WTC11 (cell line): ENCODE measurements around the gene APOL1. TPM values are rescaled to one million over a fixed set of nuclear protein-coding genes. Genes with fewer than 3 reads are reported as not detected.

Experiments used
- ATAC-seq: fragments of 200-7000 bp; cut with Tn5 transposase; 2 replicates; pipeline ENCODE4 v1.10.0; 2021; ENCODE audit warnings: mild to moderate bottlenecking, moderate library complexity
- CTCF ChIA-PET: fragments of 300-600 bp; sonication (Branson Sonifier 250); formaldehyde crosslinking; loops from one replicate; lab custom pipeline; 2021; ENCODE audit warnings: antibody characterized with exemption; lab: Charles Lee
- POLR2A ChIA-PET: fragments of 350-600 bp; sonication (Branson Sonifier 250); formaldehyde crosslinking; loops from one replicate; lab custom pipeline; 2021; ENCODE audit warnings: antibody characterized with exemption; lab: Charles Lee
- DNase-seq: peaks from one replicate; pipeline ENCODE4 v3.0.0; 2021; ENCODE audit warnings: low spot score
- H3K27ac Mint-ChIP-seq: 2 replicates; pipeline ENCODE4 v1.8.0; 2021; ENCODE audit warnings: mixed read lengths
- H3K27me3 Mint-ChIP-seq: 2 replicates; pipeline ENCODE4 v1.8.0; 2021; ENCODE audit warnings: low read depth, mild to moderate bottlenecking, moderate library complexity, mixed read lengths
- H3K36me3 Mint-ChIP-seq: 2 replicates; pipeline ENCODE4 v1.8.0; 2021; ENCODE audit warnings: mixed read lengths
- H3K4me1 Mint-ChIP-seq: 2 replicates; pipeline ENCODE4 v1.8.0; 2022; ENCODE audit warnings: mixed read lengths
- H3K4me3 Mint-ChIP-seq: 2 replicates; pipeline ENCODE4 v1.8.0; 2021; ENCODE audit warnings: mild to moderate bottlenecking, moderate library complexity, mixed read lengths
- H3K9me3 Mint-ChIP-seq: 2 replicates; pipeline ENCODE4 v1.8.0; 2021; ENCODE audit warnings: mixed read lengths
- AR ChIP-seq: fragments of 250-450 bp; sonication (Bioruptor Pico); IDR thresholded peaks from 2 replicates; pipeline ENCODE4 v1.9.0; 2021; ENCODE audit warnings: mild to moderate bottlenecking
- ATF3 ChIP-seq: sonication (generic); formaldehyde crosslinking; conservative IDR thresholded peaks from 2 replicates; pipeline ENCODE4 v1.8.1; 2022; ENCODE audit warnings: mild to moderate bottlenecking, missing genetic modification reagents
- CREM ChIP-seq: sonication (generic); formaldehyde crosslinking; IDR thresholded peaks from 2 replicates; pipeline ENCODE4 v1.8.1; 2022; ENCODE audit warnings: mild to moderate bottlenecking, missing genetic modification reagents, moderate library complexity
- CTCF ChIP-seq: fragments of 200-600 bp; IDR thresholded peaks from 2 replicates; pipeline ENCODE4 v1.8.0; 2022; ENCODE audit warnings: antibody characterized with exemption
- GTF2I ChIP-seq: fragments of 250-450 bp; sonication (Bioruptor Pico); conservative IDR thresholded peaks from 2 replicates; pipeline ENCODE4 v1.4.0; 2021; ENCODE audit warnings: mild to moderate bottlenecking
- JAZF1 ChIP-seq: fragments of 250-450 bp; sonication (Bioruptor Pico); IDR thresholded peaks from 2 replicates; pipeline ENCODE4 v1.9.0; 2021; ENCODE audit warnings: moderate library complexity, mild to moderate bottlenecking, inconsistent platforms
- MLX ChIP-seq: sonication (generic); formaldehyde crosslinking; IDR thresholded peaks from 2 replicates; pipeline ENCODE4 v1.8.1; 2023; ENCODE audit warnings: mild to moderate bottlenecking, missing genetic modification reagents, moderate library complexity
- NFYB ChIP-seq: sonication (generic); formaldehyde crosslinking; conservative IDR thresholded peaks from 2 replicates; pipeline ENCODE4 v1.8.0; 2022; ENCODE audit warnings: low read depth, missing genetic modification reagents
- NR1H2 ChIP-seq: sonication (generic); formaldehyde crosslinking; IDR thresholded peaks from 2 replicates; pipeline ENCODE4 v1.9.0; 2021; ENCODE audit warnings: mild to moderate bottlenecking, moderate library complexity, missing genetic modification reagents
- NR3C1 ChIP-seq: sonication (generic); formaldehyde crosslinking; conservative IDR thresholded peaks from 2 replicates; pipeline ENCODE4 v1.8.1; 2023; ENCODE audit warnings: low read depth, mild to moderate bottlenecking, missing genetic modification reagents
- RORB ChIP-seq: fragments of 250-450 bp; sonication (Bioruptor Pico); IDR thresholded peaks from 2 replicates; pipeline ENCODE4 v1.9.0; 2021; ENCODE audit warnings: mild to moderate bottlenecking
- SP1 ChIP-seq: sonication (generic); formaldehyde crosslinking; conservative IDR thresholded peaks from 2 replicates; pipeline ENCODE4 v1.8.1; 2022; ENCODE audit warnings: missing genetic modification reagents
- STAT6 ChIP-seq: sonication (generic); formaldehyde crosslinking; conservative IDR thresholded peaks from 2 replicates; pipeline ENCODE4 v1.8.1; 2023; ENCODE audit warnings: mild to moderate bottlenecking, low read depth, missing genetic modification reagents, moderate library complexity
- TEAD4 ChIP-seq: sonication (generic); formaldehyde crosslinking; IDR thresholded peaks from 2 replicates; pipeline ENCODE4 v1.8.0; 2022; ENCODE audit warnings: mild to moderate bottlenecking, missing genetic modification reagents
- USF1 ChIP-seq: sonication (generic); formaldehyde crosslinking; IDR thresholded peaks from 2 replicates; pipeline ENCODE4 v1.8.0; 2022; ENCODE audit warnings: mild to moderate bottlenecking, missing genetic modification reagents
- USF2 ChIP-seq: sonication (generic); formaldehyde crosslinking; IDR thresholded peaks from 2 replicates; pipeline ENCODE4 v1.8.1; 2023; ENCODE audit warnings: mild to moderate bottlenecking, missing genetic modification reagents, moderate library complexity
- ZNF219 ChIP-seq: sonication (generic); formaldehyde crosslinking; IDR thresholded peaks from 2 replicates; pipeline ENCODE4 v1.8.0; 2023; ENCODE audit warnings: missing genetic modification reagents, mild to moderate bottlenecking, borderline replicate concordance
- ZNF232 ChIP-seq: sonication (generic); formaldehyde crosslinking; IDR thresholded peaks from 2 replicates; pipeline ENCODE4 v1.8.0; 2022; ENCODE audit warnings: mild to moderate bottlenecking, missing genetic modification reagents
- ZNF263 ChIP-seq: sonication (generic); formaldehyde crosslinking; IDR thresholded peaks from 2 replicates; pipeline ENCODE4 v1.8.1; 2022; ENCODE audit warnings: low read depth, mild to moderate bottlenecking, moderate library complexity, missing genetic modification reagents
- ZNF281 ChIP-seq: sonication (generic); formaldehyde crosslinking; IDR thresholded peaks from 2 replicates; pipeline ENCODE4 v1.8.0; 2023; ENCODE audit warnings: mild to moderate bottlenecking, missing genetic modification reagents
- ZNF423 ChIP-seq: fragments of 250-450 bp; sonication (Bioruptor Pico); IDR thresholded peaks from 2 replicates; pipeline ENCODE4 v2.1.2; 2022; ENCODE audit warnings: mild to moderate bottlenecking, moderate library complexity
- total RNA-seq: library from RNA; stranded (reverse); gene quantifications from 3 replicates; pipeline ENCODE4 v1.2.3, GENCODE V29; 2021

APOL1 gene
- total RNA-seq, 1 experiment from 2014 or later = 0.35 TPM

- no peak for TF ChIP-seq ZNF281 (CRISPR knock-in tag)
- TF ChIP-seq ATF3 (CRISPR knock-in tag) = no peak
- TF ChIP-seq, all 79 proteins: peak for 0
Observed at GRCh38 chr22:36234213-36234612, 18.7 kb upstream of the APOL1 start (continued).

GRCh38 chr22:36234919-36235318 lies 18.0 kb upstream of the APOL1 start:
- no peak overlapping the region for H3K4me3 Mint-ChIP-seq
- H3K4me1 Mint-ChIP-seq = peaks cover 19% of the 10 kb centered on the region
- TF ChIP-seq NR1H2 (CRISPR knock-in tag) = no peak
- no peak for TF ChIP-seq ZNF423 (CRISPR knock-in tag)
- no peak for TF ChIP-seq STAT6 (CRISPR knock-in tag)
- no peak overlapping the region for H3K27ac Mint-ChIP-seq
- ATAC-seq (no peak), DNase-seq (no peak)
- H3K9me3 Mint-ChIP-seq = peaks cover 5% of the 10 kb centered on the region; the same call in 1 of the 2 replicates
- POLR2A ChIA-PET = no interaction called here
- CTCF ChIA-PET = interaction anchor here (1.0 kb wide), 1 partner anchor 40 kb away, joined by 3 read pairs; no protein-coding TSS in a partner anchor
- H3K36me3 Mint-ChIP-seq = peaks cover 6% of the 10 kb centered on the region
- no peaks in the 10 kb centered on the region; the same call in 1 of the 2 replicates for H3K27me3 Mint-ChIP-seq

GRCh38 chr22:36235585-36235984 lies 17.3 kb upstream of the APOL1 start:
- H3K4me3 Mint-ChIP-seq = no peak overlapping the region
- no peak for TF ChIP-seq NFYB
- TF ChIP-seq SP1 (CRISPR knock-in tag) = no peak
- TF ChIP-seq ZNF263 (CRISPR knock-in tag) = no peak
- TF ChIP-seq JAZF1 (CRISPR knock-in tag) = no peak
- no peak for TF ChIP-seq RORB
- TF ChIP-seq ZNF232 (CRISPR knock-in tag) = no peak
- no peak for TF ChIP-seq AR (CRISPR knock-in tag)
- TF ChIP-seq GTF2I (CRISPR knock-in tag) = no peak
- TF ChIP-seq NR3C1 (CRISPR knock-in tag) = no peak
- no peak for TF ChIP-seq USF1 (CRISPR knock-in tag)
- TF ChIP-seq ZNF219 (CRISPR knock-in tag) = no peak
- no peak for TF ChIP-seq USF2 (CRISPR knock-in tag)
- TF ChIP-seq TEAD4 (CRISPR knock-in tag) = no peak
- no peak for TF ChIP-seq CREM
- no peak for TF ChIP-seq CTCF
- TF ChIP-seq MLX = no peak

More at GRCh38 chr22:36235585-36235984, 17.3 kb upstream of the APOL1 start:
- Mint-ChIP-seq H3K27ac (no peak overlapping the region), H3K27me3 (no peaks in the 10 kb centered on the region; the same call in 1 of the 2 replicates), H3K9me3 (peaks cover 5% of the 10 kb centered on the region; the same call in 1 of the 2 replicates), H3K36me3 (peaks cover 6% of the 10 kb centered on the region), H3K4me1 (peaks cover 21% of the 10 kb centered on the region)
- ChIA-PET CTCF (interaction anchor here (0.8 to 2.1 kb wide), 5 partner anchors 24 to 170 kb away, joined by 3 to 7 read pairs (median 4); no protein-coding TSS in a partner anchor), POLR2A (no interaction called here)
- no peak for DNase-seq
- no peak for ATAC-seq
